ENCODE data around the gene SEPTIN1. TPM values are rescaled to one million over a fixed set of nuclear protein-coding genes. Genes with fewer than 3 reads are reported as not detected.
"Not testable (repeated sequence)": the region's sequence is repeated elsewhere in the genome, so short reads cannot be mapped to it uniquely, and the experiment has no call there.

SEPTIN1 gene
- polyA plus RNA-seq, 1 experiment = not detected

DNA sequence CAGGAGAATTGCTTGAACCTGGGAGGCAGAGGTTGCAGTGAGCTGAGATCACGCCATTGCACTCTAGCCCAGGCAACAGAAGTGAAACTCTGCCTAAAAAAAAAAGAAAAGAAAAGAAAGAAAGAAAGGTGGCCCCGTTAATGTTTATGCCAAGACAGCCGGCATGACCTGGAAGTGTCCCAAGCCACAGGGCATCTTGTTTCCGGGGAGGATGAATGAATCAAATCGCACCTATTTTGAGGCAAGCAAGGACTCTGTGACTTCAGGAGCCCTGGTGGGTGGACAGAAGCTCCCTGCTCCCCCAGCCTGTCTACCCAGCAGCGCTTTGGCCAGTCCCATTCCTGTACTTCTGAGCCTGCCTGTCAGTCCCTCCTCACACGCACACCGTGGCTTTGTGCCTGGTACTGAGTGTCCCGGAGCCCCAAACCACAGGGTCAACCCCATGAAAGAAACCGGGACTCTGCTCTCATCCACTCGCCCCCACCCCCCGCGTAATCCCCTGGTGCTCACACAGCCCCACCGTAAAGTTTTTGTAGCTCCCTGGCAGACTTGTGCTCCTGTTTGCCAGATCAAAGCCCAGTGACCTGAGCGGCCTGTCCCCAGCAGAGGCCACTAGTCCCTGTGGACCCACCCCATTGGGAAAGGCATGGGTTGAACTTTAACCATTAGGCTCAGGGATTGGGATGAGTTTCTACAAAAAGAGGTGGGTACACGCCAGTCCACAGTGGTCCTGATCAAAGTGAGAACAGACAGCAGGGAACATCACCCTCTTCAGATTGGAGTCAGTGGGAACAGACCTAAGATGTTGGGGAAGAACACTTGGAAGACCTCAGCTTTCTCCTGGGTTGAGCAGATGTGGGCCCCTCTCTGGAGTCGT, 46.5 kb downstream of the SEPTIN1 start:
- H3K27ac ChIP-seq (ENCODE audit: low read depth, low read length) = peak overlapping the region; percentile 21
- no peak for DNase-seq (ENCODE audit: low read depth, low spot score)
- H3K27me3 ChIP-seq (ENCODE audit: control insufficient read depth, insufficient read depth, low read length) = no peaks in the 10 kb centered on the region
- TF ChIP-seq, protein P1, sequence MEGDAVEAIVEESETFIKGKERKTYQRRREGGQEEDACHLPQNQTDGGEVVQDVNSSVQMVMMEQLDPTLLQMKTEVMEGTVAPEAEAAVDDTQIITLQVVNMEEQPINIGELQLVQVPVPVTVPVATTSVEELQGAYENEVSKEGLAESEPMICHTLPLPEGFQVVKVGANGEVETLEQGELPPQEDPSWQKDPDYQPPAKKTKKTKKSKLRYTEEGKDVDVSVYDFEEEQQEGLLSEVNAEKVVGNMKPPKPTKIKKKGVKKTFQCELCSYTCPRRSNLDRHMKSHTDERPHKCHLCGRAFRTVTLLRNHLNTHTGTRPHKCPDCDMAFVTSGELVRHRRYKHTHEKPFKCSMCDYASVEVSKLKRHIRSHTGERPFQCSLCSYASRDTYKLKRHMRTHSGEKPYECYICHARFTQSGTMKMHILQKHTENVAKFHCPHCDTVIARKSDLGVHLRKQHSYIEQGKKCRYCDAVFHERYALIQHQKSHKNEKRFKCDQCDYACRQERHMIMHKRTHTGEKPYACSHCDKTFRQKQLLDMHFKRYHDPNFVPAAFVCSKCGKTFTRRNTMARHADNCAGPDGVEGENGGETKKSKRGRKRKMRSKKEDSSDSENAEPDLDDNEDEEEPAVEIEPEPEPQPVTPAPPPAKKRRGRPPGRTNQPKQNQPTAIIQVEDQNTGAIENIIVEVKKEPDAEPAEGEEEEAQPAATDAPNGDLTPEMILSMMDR (IDR thresholded peaks at IDR 0.05; ENCODE audit: low read depth, low read length) = no peak
- ChIA-PET CTCF (interaction anchor here (1.2 kb wide), 1 partner anchor 244 kb away, joined by 3 read pairs; no protein-coding TSS in a partner anchor), POLR2A (interaction anchor here (0.6 to 1.2 kb wide), 4 partner anchors 8 to 33 kb away, joined by 3 to 6 read pairs (median 4); no protein-coding TSS in a partner anchor)
- H3K9me3 ChIP-seq (ENCODE audit: control insufficient read depth, insufficient read depth, low read length) = no peaks in the 10 kb centered on the region; the same call in 1 of the 2 replicates
- H3K4me3 ChIP-seq (ENCODE audit: low read depth, low read length) = peak overlapping the region; percentile 52

DNA sequence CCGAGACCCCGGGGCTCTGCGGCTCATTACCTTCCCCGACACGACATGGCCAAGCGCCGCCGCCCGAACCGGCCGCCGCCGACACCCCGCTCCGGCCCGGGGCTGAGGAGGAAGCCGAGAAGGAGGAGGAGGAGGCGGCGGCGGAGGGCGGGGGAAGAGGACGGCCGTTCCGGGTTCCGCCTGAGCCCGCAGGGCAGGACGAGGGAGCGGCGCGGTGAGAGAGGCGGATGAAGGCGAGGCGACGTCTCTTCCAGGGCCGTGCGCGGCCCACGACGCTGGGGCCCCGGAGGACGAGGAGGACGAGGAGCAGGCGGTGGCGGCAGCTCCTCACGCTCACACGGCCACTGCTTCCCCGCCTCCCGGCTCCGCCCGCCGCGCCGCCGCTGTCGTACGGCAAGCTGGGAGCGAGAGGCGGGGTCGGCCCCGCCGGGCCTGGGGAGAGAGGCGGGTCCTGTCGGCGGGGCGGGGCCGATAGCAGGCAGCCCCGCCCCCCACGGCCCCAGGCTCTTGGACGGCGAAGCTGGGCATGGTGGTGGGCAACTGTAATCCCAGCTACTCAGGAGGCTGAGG, 47.2 kb downstream of the SEPTIN1 start:
- not testable (repeated sequence) for H3K9me3 ChIP-seq (ENCODE audit: control insufficient read depth, insufficient read depth, low read length); H3K27me3 ChIP-seq (ENCODE audit: control insufficient read depth, insufficient read depth, low read length)
- ChIA-PET CTCF (interaction anchor here (1.2 kb wide), 1 partner anchor 243 kb away, joined by 3 read pairs; no protein-coding TSS in a partner anchor), POLR2A (interaction anchor here (0.6 to 1.2 kb wide), 4 partner anchors 9 to 34 kb away, joined by 3 to 6 read pairs (median 4); no protein-coding TSS in a partner anchor)
- DNase-seq (ENCODE audit: low read depth, low spot score) = peak; percentile 27
- H3K27ac ChIP-seq (ENCODE audit: low read depth, low read length) = peak overlapping the region; percentile 61
- H3K4me3 ChIP-seq (ENCODE audit: low read depth, low read length) = peak overlapping the region; percentile 72

GRCh38 chr16:30334473-30334989, 47.8 kb downstream of the SEPTIN1 start:
- POLR2A ChIA-PET = interaction anchor here (1.2 kb wide), 1 partner anchor 10 kb away, joined by 5 read pairs; no protein-coding TSS in a partner anchor
- H3K27ac ChIP-seq (ENCODE audit: low read depth, low read length); CTCF ChIA-PET; H3K27me3 ChIP-seq (ENCODE audit: control insufficient read depth, insufficient read depth, low read length); H3K9me3 ChIP-seq (ENCODE audit: control insufficient read depth, insufficient read depth, low read length): not testable (repeated sequence)
- H3K4me3 ChIP-seq (ENCODE audit: low read depth, low read length) = peak overlapping the region; percentile 72
- DNase-seq (ENCODE audit: low read depth, low spot score) = peak; percentile 32

Small RNAs within 50 kb of the gene (small RNA-seq; reads per million reads assigned to genes)
- not detected for gene RF00406 (ENCODE audit: insufficient read length, low read depth)

Other genes starting within 250 kb of the SEPTIN1 start
- gene CORO1A, start 199.0 kb downstream of the SEPTIN1 start, polyA plus RNA-seq (2011; rRNA removed) = 2.9 and 4.2 TPM in 2 replicates
- 17.5 and 38.2 TPM in 2 replicates for gene BOLA2B, start 188.9 kb downstream of the SEPTIN1 start, polyA plus RNA-seq (2011; rRNA removed)
- gene SLX1A, start 188.7 kb downstream of the SEPTIN1 start, polyA plus RNA-seq (2011; rRNA removed) = 3.8 and 13.4 TPM in 2 replicates
- 7.3 and 8.5 TPM in 2 replicates for gene SULT1A3, start 183.3 kb downstream of the SEPTIN1 start, polyA plus RNA-seq (2011; rRNA removed)
- 0.83 and 1.7 TPM in 2 replicates for gene NPIPB13, start 134.1 kb downstream of the SEPTIN1 start, polyA plus RNA-seq (2011; rRNA removed)
- 48.9 and 49.5 TPM in 2 replicates for gene CD2BP2, start 27.3 kb downstream of the SEPTIN1 start, polyA plus RNA-seq (2011; rRNA removed)
- gene TBC1D10B, start 12.1 kb downstream of the SEPTIN1 start, polyA plus RNA-seq (2011; rRNA removed) = 12.0 and 14.8 TPM in 2 replicates
- gene MYL11, start 7.8 kb downstream of the SEPTIN1 start, polyA plus RNA-seq (2011; rRNA removed) = 0.55 TPM in 1 of 2 replicates, not detected in the other
- 4.3 and 5.3 TPM in 2 replicates for gene ZNF48, start 12.9 kb upstream of the SEPTIN1 start, polyA plus RNA-seq (2011; rRNA removed)
- 9.3 and 10.1 TPM in 2 replicates for gene ZNF771, start 25.0 kb upstream of the SEPTIN1 start, polyA plus RNA-seq (2011; rRNA removed)
- gene DCTPP1, start 47.5 kb upstream of the SEPTIN1 start, polyA plus RNA-seq (2011; rRNA removed) = 34.1 and 34.7 TPM in 2 replicates
- gene SEPHS2, start 63.3 kb upstream of the SEPTIN1 start, polyA plus RNA-seq (2011; rRNA removed) = 41.2 and 47.1 TPM in 2 replicates
- gene ITGAL, start 90.2 kb upstream of the SEPTIN1 start, polyA plus RNA-seq (2011; rRNA removed) = not detected in 2 replicates
- gene ZNF768, start 144.0 kb upstream of the SEPTIN1 start, polyA plus RNA-seq (2011; rRNA removed) = 9.8 and 14.5 TPM in 2 replicates
- 4.9 and 5.0 TPM in 2 replicates for gene ZNF747, start 152.3 kb upstream of the SEPTIN1 start, polyA plus RNA-seq (2011; rRNA removed)
- gene ZNF764, start 175.8 kb upstream of the SEPTIN1 start, polyA plus RNA-seq (2011; rRNA removed) = 2.5 and 3.2 TPM in 2 replicates
- gene ZNF688, start 189.2 kb upstream of the SEPTIN1 start, polyA plus RNA-seq (2011; rRNA removed) = 5.5 and 6.8 TPM in 2 replicates
- 4.7 and 6.6 TPM in 2 replicates for gene ZNF785, start 203.1 kb upstream of the SEPTIN1 start, polyA plus RNA-seq (2011; rRNA removed)
- gene ZNF689, start 227.8 kb upstream of the SEPTIN1 start, polyA plus RNA-seq (2011; rRNA removed) = 4.0 and 4.2 TPM in 2 replicates

Measured in AG04450 (cell line).